ENCODE data around the gene TMPRSS3. TPM values are rescaled to one million over a fixed set of nuclear protein-coding genes. Genes with fewer than 3 reads are reported as not detected.

Gene TMPRSS3
- total and polyA plus RNA-seq, 10 donors, result 0.22 to 6.0 (median 0.70) TPM; not detected in 1

DNA sequence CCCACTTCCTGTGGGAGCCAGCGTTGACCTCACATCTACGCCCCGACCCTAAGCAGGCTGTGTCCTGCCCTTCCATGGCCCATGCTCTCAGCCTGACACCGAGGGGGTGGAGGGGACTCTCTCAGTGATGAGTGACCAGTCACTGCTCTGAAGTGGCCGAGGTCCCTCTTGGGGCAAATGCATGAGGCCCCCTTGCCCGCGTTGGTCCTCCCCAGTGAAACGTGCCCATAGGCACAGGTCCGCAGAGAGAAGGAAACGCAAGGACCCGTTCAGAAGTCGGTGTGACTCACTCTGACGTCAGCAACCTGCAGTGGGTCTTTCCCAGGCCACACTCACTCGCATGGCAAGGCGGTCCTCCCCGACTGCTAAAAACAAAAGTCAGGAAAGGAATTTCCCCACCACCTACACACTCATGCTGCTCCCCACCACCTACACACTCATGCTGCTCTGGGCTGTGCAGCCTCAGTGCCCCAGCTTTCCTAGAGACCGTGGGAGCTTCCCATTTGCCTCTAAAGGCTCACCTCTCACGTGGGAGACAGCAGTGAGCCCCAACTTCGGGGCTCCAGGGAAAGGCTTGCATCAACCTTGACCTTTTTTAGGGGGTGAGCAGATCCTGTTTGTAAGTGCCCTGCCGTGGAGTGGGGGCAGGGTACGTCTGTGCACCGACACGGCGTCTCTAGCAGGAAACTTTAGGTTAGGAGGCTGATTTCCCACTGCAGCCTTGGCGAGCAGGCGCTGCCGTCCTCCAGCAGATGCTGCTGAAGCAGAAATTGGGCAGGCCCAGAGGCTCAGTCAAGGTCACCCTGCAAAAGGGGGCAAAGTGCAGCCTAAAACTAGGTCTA, 19.3 kb upstream of the TMPRSS3 start:
- peak overlapping the region in 4 of 8 donors; percentile 26 to 72 (median 54) for H3K27ac ChIP-seq
- DNase-seq, result peak; percentile 85
- intact Hi-C loops (cut with DNase I; ENCODE audit: low total_unique reads), result no loop called here

DNA sequence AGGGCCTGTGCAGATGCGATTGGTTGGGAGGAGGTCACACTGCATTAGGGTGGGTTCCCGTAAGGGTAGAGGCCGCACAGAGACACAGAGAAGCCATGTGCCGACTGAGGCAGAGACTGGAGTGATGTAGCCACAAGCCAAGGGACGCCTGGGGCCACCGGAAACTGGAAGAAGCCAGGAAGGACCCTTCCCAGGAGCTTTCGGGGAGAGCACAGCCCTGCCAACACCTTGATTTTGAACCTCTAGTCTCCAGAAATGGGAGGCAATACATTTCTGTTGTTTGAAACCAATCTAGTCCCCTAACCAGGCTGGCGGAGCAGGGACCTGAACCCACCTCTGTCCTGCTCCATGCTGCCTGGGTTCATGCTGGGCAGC, 18.7 kb upstream of the TMPRSS3 start:
- Histone ChIP-seq H3K9me3 (peaks cover 0 to 2% (median 0%) of the 10 kb centered on the region in 8 donors), H3K27me3 (replicated peaks in 1 of 7) (peaks cover 0 to 78% (median 6%) of the 10 kb centered on the region in 7 donors), H3K4me3 (peak overlapping the region in 1 of 8 donors; percentile 48), H3K27ac (peak overlapping the region in 5 of 8 donors; percentile 15 to 72 (median 42)), H3K36me3 (peaks cover 0 to 47% (median 3%) of the 10 kb centered on the region in 6 donors), H3K4me1 (peaks cover 2 to 63% (median 31%) of the 10 kb centered on the region in 6 donors)
- TF ChIP-seq, protein P1, sequence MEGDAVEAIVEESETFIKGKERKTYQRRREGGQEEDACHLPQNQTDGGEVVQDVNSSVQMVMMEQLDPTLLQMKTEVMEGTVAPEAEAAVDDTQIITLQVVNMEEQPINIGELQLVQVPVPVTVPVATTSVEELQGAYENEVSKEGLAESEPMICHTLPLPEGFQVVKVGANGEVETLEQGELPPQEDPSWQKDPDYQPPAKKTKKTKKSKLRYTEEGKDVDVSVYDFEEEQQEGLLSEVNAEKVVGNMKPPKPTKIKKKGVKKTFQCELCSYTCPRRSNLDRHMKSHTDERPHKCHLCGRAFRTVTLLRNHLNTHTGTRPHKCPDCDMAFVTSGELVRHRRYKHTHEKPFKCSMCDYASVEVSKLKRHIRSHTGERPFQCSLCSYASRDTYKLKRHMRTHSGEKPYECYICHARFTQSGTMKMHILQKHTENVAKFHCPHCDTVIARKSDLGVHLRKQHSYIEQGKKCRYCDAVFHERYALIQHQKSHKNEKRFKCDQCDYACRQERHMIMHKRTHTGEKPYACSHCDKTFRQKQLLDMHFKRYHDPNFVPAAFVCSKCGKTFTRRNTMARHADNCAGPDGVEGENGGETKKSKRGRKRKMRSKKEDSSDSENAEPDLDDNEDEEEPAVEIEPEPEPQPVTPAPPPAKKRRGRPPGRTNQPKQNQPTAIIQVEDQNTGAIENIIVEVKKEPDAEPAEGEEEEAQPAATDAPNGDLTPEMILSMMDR (IDR thresholded peaks at IDR 0.05 in 8 of 11, conservative IDR thresholded peaks at IDR 0.05 in 3 of 11), result no peak
- TF ChIP-seq POLR2A (IDR thresholded peaks at IDR 0.05) (no peak), POLR2AphosphoS5 (IDR thresholded peaks at IDR 0.05) (no peak)
- WGBS, 5 donors, result 80 to 96% (median 86%) methylated on average over 8 of the region's 8 CpGs
- no peak for DNase-seq
- intact Hi-C loops (cut with DNase I; ENCODE audit: low total_unique reads), result no loop called here

More for the DNA sequence above, 19.3 kb upstream of the TMPRSS3 start:
- Histone ChIP-seq H3K9me3 (peaks cover 0 to 8% (median 0%) of the 10 kb centered on the region in 8 donors), H3K36me3 (peaks cover 0 to 46% (median 3%) of the 10 kb centered on the region in 6 donors), H3K4me1 (peaks cover 2 to 63% (median 31%) of the 10 kb centered on the region in 6 donors), H3K4me3 (peak overlapping the region in 3 of 8 donors; percentile 3 to 48 (median 7)), H3K27me3 (replicated peaks in 1 of 7) (peaks cover 0 to 78% (median 6%) of the 10 kb centered on the region in 7 donors)
- 39 to 49% (median 46%) methylated on average over 22 to 27 of the region's 27 CpGs for WGBS, 5 donors
- no peak for TF ChIP-seq POLR2A (IDR thresholded peaks at IDR 0.05)
- peak in 1 of 3 donors; percentile 15 for TF ChIP-seq POLR2AphosphoS5 (IDR thresholded peaks at IDR 0.05)
- TF ChIP-seq, protein P1 (IDR thresholded peaks at IDR 0.05 in 8 of 11, conservative IDR thresholded peaks at IDR 0.05 in 3 of 11), result no peak

DNA sequence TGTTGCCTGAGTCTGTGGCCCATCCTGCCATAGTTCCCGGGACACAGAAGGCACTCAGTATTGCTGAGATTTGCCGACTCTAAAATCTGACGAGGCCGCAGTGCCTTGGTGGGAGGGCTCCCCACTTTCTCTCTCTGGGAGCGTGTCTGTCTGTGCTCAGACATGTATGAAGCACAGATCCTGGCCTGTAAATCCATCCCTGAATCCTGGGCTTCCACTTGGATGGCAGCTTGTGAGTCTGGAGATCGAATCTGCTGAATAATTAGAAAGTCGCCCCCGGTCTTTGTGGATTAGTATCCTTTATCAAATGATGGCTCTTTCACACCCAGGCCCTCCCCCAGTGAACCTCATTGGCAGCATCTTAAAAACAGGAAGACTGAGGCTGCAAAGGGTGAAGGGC, 18.2 kb upstream of the TMPRSS3 start:
- H3K9me3 ChIP-seq, result no peaks in the 10 kb centered on the region
- H3K4me3 ChIP-seq, result no peak overlapping the region
- H3K36me3 ChIP-seq, result peaks cover 0 to 47% (median 3%) of the 10 kb centered on the region in 6 donors
- no peak for TF ChIP-seq POLR2A (IDR thresholded peaks at IDR 0.05)
- TF ChIP-seq, protein P1 (IDR thresholded peaks at IDR 0.05 in 8 of 11, conservative IDR thresholded peaks at IDR 0.05 in 3 of 11), result no peak
- TF ChIP-seq POLR2AphosphoS5 (IDR thresholded peaks at IDR 0.05), result no peak
- intact Hi-C loops (cut with DNase I; ENCODE audit: low total_unique reads), result no loop called here
- peak overlapping the region in 3 of 8 donors; percentile 15 to 72 (median 65) for H3K27ac ChIP-seq
- WGBS, 5 donors, result 83 to 98% (median 91%) methylated on average over 6 to 8 of the region's 8 CpGs
- peaks cover 0 to 79% (median 6%) of the 10 kb centered on the region in 7 donors for H3K27me3 ChIP-seq (replicated peaks in 1 of 7)
- DNase-seq, result no peak
- peaks cover 2 to 68% (median 31%) of the 10 kb centered on the region in 6 donors for H3K4me1 ChIP-seq

DNA sequence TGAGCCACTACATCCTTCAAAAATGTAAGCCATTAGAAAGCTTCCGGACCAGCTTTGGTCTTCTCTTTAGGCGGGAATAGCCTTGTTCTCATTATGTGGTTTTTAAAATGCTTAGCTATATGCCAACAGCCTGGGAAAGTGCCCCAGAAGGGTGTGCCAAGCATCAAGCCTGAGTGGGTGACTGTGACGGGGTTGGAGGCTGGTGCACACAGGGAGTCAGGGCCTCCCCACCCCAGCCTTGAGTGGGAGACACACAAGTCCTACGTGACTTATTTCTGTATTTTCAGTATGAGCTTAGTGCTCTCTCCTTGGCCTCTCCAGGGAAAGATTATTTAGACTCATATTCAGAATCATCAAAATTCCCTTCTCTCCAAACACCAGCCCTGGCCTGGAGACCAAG, 17.6 kb upstream of the TMPRSS3 start:
- no peak for DNase-seq
- H3K4me1 ChIP-seq, result peaks cover 2 to 70% (median 31%) of the 10 kb centered on the region in 6 donors
- WGBS, 5 donors, result 82 to 89% (median 87%) methylated on average over 4 of the region's 4 CpGs
- H3K36me3 ChIP-seq, result peaks cover 0 to 43% (median 3%) of the 10 kb centered on the region in 6 donors
- TF ChIP-seq POLR2A (IDR thresholded peaks at IDR 0.05) (no peak), POLR2AphosphoS5 (IDR thresholded peaks at IDR 0.05) (no peak)
- TF ChIP-seq, protein P1 (IDR thresholded peaks at IDR 0.05 in 8 of 11, conservative IDR thresholded peaks at IDR 0.05 in 3 of 11), result no peak
- H3K4me3 ChIP-seq, result no peak overlapping the region
- peaks cover 0 to 76% (median 6%) of the 10 kb centered on the region in 7 donors for H3K27me3 ChIP-seq (replicated peaks in 1 of 7)
- intact Hi-C loops (cut with DNase I; ENCODE audit: low total_unique reads), result no loop called here
- peak overlapping the region in 1 of 8 donors; percentile 72 for H3K27ac ChIP-seq
- H3K9me3 ChIP-seq, result no peaks in the 10 kb centered on the region

All from spleen (tissue), 11 donors.